ENCODE data around the gene SEMA3B.
"Not testable (repeated sequence)": the region's sequence is repeated elsewhere in the genome, so short reads cannot be mapped to it uniquely, and the experiment has no call there.

The SEMA3B gene

DNA sequence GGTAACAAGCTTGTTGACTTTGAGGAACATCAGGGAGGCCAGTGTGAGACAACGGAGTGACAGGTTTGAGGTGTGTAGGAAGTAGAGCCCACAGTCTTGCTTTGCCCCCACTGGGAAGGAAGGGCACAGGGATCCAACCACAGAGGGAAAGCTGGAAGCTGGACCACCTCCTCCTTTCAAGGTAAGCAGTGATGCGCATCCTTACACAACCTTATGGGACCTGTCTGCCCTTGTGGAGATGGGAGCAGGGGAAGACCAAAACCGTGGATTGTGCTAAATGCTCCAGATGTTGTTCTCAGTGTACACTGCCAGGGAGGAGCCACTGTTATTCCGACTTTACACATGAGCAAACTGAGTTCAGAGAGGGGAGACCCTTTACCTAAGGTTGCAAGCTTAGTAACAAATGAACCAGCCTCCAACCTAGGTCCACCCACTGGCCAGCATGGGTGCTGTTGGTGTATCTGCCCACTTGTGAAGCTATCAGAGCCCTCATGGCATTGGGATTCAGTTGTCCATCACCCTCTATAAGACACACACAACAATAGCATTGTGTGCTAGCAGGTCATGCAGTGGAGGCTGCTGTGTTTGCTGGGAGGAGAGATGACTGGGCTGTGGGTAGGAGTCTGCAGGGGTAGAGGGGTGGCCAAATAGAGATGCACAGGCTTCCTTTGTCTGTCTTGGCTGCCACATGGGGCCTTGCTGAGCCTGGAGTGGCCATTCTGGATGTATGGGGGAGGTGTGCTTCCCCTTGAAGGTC lies 9.4 kb downstream of the SEMA3B start:
- Histone ChIP-seq H3K27me3 (ENCODE audit: low read depth, low read length) (peaks cover 4% of the 10 kb centered on the region; the same call in 1 of the 2 replicates), H3K9me3 (ENCODE audit: insufficient read depth, low read length) (no peaks in the 10 kb centered on the region), H2AFZ (ENCODE audit: low read depth, low read length) (no peak overlapping the region), H4K20me1 (ENCODE audit: insufficient read depth, low read length) (no peaks in the 10 kb centered on the region), H3K9ac (ENCODE audit: low read length) (no peak overlapping the region), H3K36me3 (replicated peaks; ENCODE audit: low read depth, low read length) (no peaks in the 10 kb centered on the region), H3K79me2 (ENCODE audit: low read length) (no peaks in the 10 kb centered on the region), H3K4me3 (ENCODE audit: low read length) (no peak overlapping the region), H3K4me2 (ENCODE audit: low read length) (no peak overlapping the region), H3K27ac (ENCODE audit: low read length) (no peak overlapping the region), H3K4me1 (ENCODE audit: low read length) (peaks cover 2% of the 10 kb centered on the region; the same call in 1 of the 2 replicates)
- no peak for TF ChIP-seq EZH2phosphoT487 (IDR thresholded peaks at IDR 0.05; ENCODE audit: low read depth)
- TF ChIP-seq, protein P1, sequence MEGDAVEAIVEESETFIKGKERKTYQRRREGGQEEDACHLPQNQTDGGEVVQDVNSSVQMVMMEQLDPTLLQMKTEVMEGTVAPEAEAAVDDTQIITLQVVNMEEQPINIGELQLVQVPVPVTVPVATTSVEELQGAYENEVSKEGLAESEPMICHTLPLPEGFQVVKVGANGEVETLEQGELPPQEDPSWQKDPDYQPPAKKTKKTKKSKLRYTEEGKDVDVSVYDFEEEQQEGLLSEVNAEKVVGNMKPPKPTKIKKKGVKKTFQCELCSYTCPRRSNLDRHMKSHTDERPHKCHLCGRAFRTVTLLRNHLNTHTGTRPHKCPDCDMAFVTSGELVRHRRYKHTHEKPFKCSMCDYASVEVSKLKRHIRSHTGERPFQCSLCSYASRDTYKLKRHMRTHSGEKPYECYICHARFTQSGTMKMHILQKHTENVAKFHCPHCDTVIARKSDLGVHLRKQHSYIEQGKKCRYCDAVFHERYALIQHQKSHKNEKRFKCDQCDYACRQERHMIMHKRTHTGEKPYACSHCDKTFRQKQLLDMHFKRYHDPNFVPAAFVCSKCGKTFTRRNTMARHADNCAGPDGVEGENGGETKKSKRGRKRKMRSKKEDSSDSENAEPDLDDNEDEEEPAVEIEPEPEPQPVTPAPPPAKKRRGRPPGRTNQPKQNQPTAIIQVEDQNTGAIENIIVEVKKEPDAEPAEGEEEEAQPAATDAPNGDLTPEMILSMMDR (IDR thresholded peaks at IDR 0.05; ENCODE audit: low read depth, low read length), result no peak

GRCh38 chr3:50278880-50279224 lies 9.9 kb downstream of the SEMA3B start, which contains the start of gene LSMEM2:
Gene LSMEM2 (plus strand): TSS chr3:50279087. CDS start chr3:50279114, 27 bp downstream.
- no peaks in the 10 kb centered on the region for H3K36me3 ChIP-seq (replicated peaks; ENCODE audit: low read depth, low read length)
- H3K27ac ChIP-seq (ENCODE audit: low read length), result no peak within 1 kb of the TSS
- no peaks in the 10 kb centered on the region for H3K9me3 ChIP-seq (ENCODE audit: insufficient read depth, low read length)
- H3K4me2 ChIP-seq (ENCODE audit: low read length), result no peak within 1 kb of the TSS
- H3K4me1 ChIP-seq (ENCODE audit: low read length), result no peaks in the 10 kb centered on the region
- no peak within 1 kb of the TSS for H2AFZ ChIP-seq (ENCODE audit: low read depth, low read length)
- H3K79me2 ChIP-seq (ENCODE audit: low read length), result no peaks in the 10 kb centered on the region
- H3K27me3 ChIP-seq (ENCODE audit: low read depth, low read length), result peaks cover 3% of the 10 kb centered on the region; the same call in 1 of the 2 replicates
- H3K9ac ChIP-seq (ENCODE audit: low read length), result no peak within 1 kb of the TSS
- H3K4me3 ChIP-seq (ENCODE audit: low read length), result no peak within 1 kb of the TSS
- TF ChIP-seq, protein P1 (IDR thresholded peaks at IDR 0.05; ENCODE audit: low read depth, low read length), result no peak
- no peak for TF ChIP-seq EZH2phosphoT487 (IDR thresholded peaks at IDR 0.05; ENCODE audit: low read depth)
- no peaks in the 10 kb centered on the region for H4K20me1 ChIP-seq (ENCODE audit: insufficient read depth, low read length)

- H3K4me2 ChIP-seq (ENCODE audit: low read length), result no peak overlapping the region
- H3K36me3 ChIP-seq (replicated peaks; ENCODE audit: low read depth, low read length), result no peaks in the 10 kb centered on the region
- no peak overlapping the region for H3K27ac ChIP-seq (ENCODE audit: low read length)
- H2AFZ ChIP-seq (ENCODE audit: low read depth, low read length), result no peak overlapping the region
- H3K4me1 ChIP-seq (ENCODE audit: low read length), result no peaks in the 10 kb centered on the region
- no peak for TF ChIP-seq EZH2phosphoT487 (IDR thresholded peaks at IDR 0.05; ENCODE audit: low read depth)
- TF ChIP-seq, protein P1 (IDR thresholded peaks at IDR 0.05; ENCODE audit: low read depth, low read length), result no peak
- H3K79me2 ChIP-seq (ENCODE audit: low read length), result no peaks in the 10 kb centered on the region
- no peaks in the 10 kb centered on the region for H3K27me3 ChIP-seq (ENCODE audit: low read depth, low read length)
- H4K20me1 ChIP-seq (ENCODE audit: insufficient read depth, low read length), result no peaks in the 10 kb centered on the region
- no peak overlapping the region for H3K4me3 ChIP-seq (ENCODE audit: low read length)
- no peaks in the 10 kb centered on the region for H3K9me3 ChIP-seq (ENCODE audit: insufficient read depth, low read length)
- H3K9ac ChIP-seq (ENCODE audit: low read length), result no peak overlapping the region
These were observed 10.5 kb downstream of the SEMA3B start for GRCh38 chr3:50279255-50280016.

GRCh38 chr3:50284121-50284520 lies 15.2 kb downstream of the SEMA3B start:
- H3K27ac ChIP-seq (ENCODE audit: low read length); H3K4me1 ChIP-seq (ENCODE audit: low read length); H3K27me3 ChIP-seq (ENCODE audit: low read depth, low read length); H3K9ac ChIP-seq (ENCODE audit: low read length); H2AFZ ChIP-seq (ENCODE audit: low read depth, low read length); H3K79me2 ChIP-seq (ENCODE audit: low read length); H3K4me2 ChIP-seq (ENCODE audit: low read length); H3K4me3 ChIP-seq (ENCODE audit: low read length); H4K20me1 ChIP-seq (ENCODE audit: insufficient read depth, low read length); H3K9me3 ChIP-seq (ENCODE audit: insufficient read depth, low read length): not testable (repeated sequence)
- peaks cover 31% of the 10 kb centered on the region for H3K36me3 ChIP-seq (replicated peaks; ENCODE audit: low read depth, low read length)
